Gastrocnemius medialis (tissue), 4 donors: ENCODE results near the gene CLMP.

Experiments
- CTCF ChIP-seq, 5 experiments: fragments of 450-650 bp in 3 of 5; fragments of 200-600 bp in 2 of 5; sonication (generic) in 2 of 5; IDR thresholded peaks in 4 of 5; conservative IDR thresholded peaks in 1 of 5; 1 replicate in 4 of 5; 2 replicates in 1 of 5; pipeline ENCODE4 v1.5.1; 2016 to 2019; ENCODE audit warnings: antibody characterized with exemption in 5 of 5, mild to moderate bottlenecking in 3 of 5, moderate library complexity in 3 of 5
- POLR2A ChIP-seq, 2 donors: fragments of 450-650 bp; IDR thresholded peaks; one replicate each; pipeline ENCODE4 v1.6.1; 2017; ENCODE audit warnings: antibody characterized with exemption in 2 of 2, mild to moderate bottlenecking in 2 of 2, moderate library complexity in 2 of 2

- TF ChIP-seq CTCF (IDR thresholded peaks at IDR 0.05 in 4 of 5, conservative IDR thresholded peaks at IDR 0.05 in 1 of 5) (no peak), POLR2A (IDR thresholded peaks at IDR 0.05) (no peak)
Observed at GRCh38 chr11:123211981-123212380, 16.9 kb upstream of the CLMP start.
